GM19240 (cell line): ENCODE results near the gene CPSF4L.
A peak's percentile ranks its signal among the peaks of the same experiment; 100 is the strongest.

ENCODE experiments used
- DNase-seq: peaks from one replicate; pipeline ENCODE4 v3.0.0; 2011; ENCODE audit warnings: low spot score; ENCODE audit not compliant: insufficient read length

The CPSF4L gene

GRCh38 chr17:73232587-73233373 is 28.9 kb downstream of the CPSF4L start:
- no peak for DNase-seq

GRCh38 chr17:73231841-73232586 is 29.7 kb downstream of the CPSF4L start:
- peak; percentile 74 for DNase-seq

- no peak for DNase-seq
These were observed 30.3 kb downstream of the CPSF4L start for GRCh38 chr17:73231395-73231794.

GRCh38 chr17:73230088-73230487 is 31.6 kb downstream of the CPSF4L start:
- no peak for DNase-seq

- DNase-seq: peak; percentile 47
These were observed 32.9 kb downstream of the CPSF4L start for GRCh38 chr17:73228748-73229236.

GRCh38 chr17:73227944-73228343 is 33.7 kb downstream of the CPSF4L start:
- DNase-seq: no peak

- no peak for DNase-seq
These were observed 34.3 kb downstream of the CPSF4L start for GRCh38 chr17:73227379-73227778.

- no peak for DNase-seq
These were observed 35.0 kb downstream of the CPSF4L start for GRCh38 chr17:73226556-73227172.

GRCh38 chr17:73224663-73225305 is 36.9 kb downstream of the CPSF4L start:
- DNase-seq: no peak

- no peak for DNase-seq
These were observed 37.4 kb downstream of the CPSF4L start for GRCh38 chr17:73224237-73224636.

GRCh38 chr17:73223626-73224230 is 38.0 kb downstream of the CPSF4L start:
- DNase-seq: no peak

- no peak for DNase-seq
These were observed 46.2 kb downstream of the CPSF4L start for GRCh38 chr17:73215447-73215846.

GRCh38 chr17:73214851-73215250 is 46.8 kb downstream of the CPSF4L start:
- DNase-seq: no peak

GRCh38 chr17:73214008-73214407 is 47.7 kb downstream of the CPSF4L start:
- DNase-seq: no peak

GRCh38 chr17:73211745-73212144 is 49.9 kb downstream of the CPSF4L start:
- DNase-seq: no peak

- no peak for DNase-seq
These were observed 51.5 kb downstream of the CPSF4L start for GRCh38 chr17:73210002-73210678.

- no peak for DNase-seq
These were observed 52.2 kb downstream of the CPSF4L start for GRCh38 chr17:73209436-73209835.

GRCh38 chr17:73208139-73208827 is 53.4 kb downstream of the CPSF4L start:
- DNase-seq: no peak

- DNase-seq: no peak
These were observed 56.2 kb downstream of the CPSF4L start for GRCh38 chr17:73205459-73205961.
